Nephron progenitor cell (in vitro differentiated cells): Measurements from ENCODE around the gene PDHX.
A peak's percentile ranks its signal among the peaks of the same experiment; 100 is the strongest.
"Not testable (repeated sequence)": the region's sequence is repeated elsewhere in the genome, so short reads cannot be mapped to it uniquely, and the experiment has no call there.

Source experiments
- DNase-seq: peaks from one replicate; pipeline ENCODE4 v3.0.0; 2021
- H3K27ac Mint-ChIP-seq: 2 replicates; pipeline ENCODE4 v1.8.0; 2021; ENCODE audit warnings: mild to moderate bottlenecking, moderate library complexity, mixed read lengths
- H3K27me3 Mint-ChIP-seq: 2 replicates; pipeline ENCODE4 v1.8.0; 2021; ENCODE audit warnings: mild to moderate bottlenecking, low read depth, mixed read lengths; ENCODE audit not compliant: poor library complexity
- H3K36me3 Mint-ChIP-seq: 2 replicates; pipeline ENCODE4 v1.8.0; 2021; ENCODE audit warnings: low read depth, mixed read lengths
- H3K4me1 Mint-ChIP-seq: 2 replicates; pipeline ENCODE4 v1.8.0; 2021; ENCODE audit warnings: mixed read lengths
- H3K4me3 Mint-ChIP-seq: 2 replicates; pipeline ENCODE4 v1.8.0; 2021; ENCODE audit warnings: mild to moderate bottlenecking, moderate library complexity, mixed read lengths
- H3K9me3 Mint-ChIP-seq: 2 replicates; pipeline ENCODE4 v1.8.0; 2021; ENCODE audit warnings: mild to moderate bottlenecking, moderate library complexity, mixed read lengths
- TF ChIP-seq, protein P1 (sequence below): fragments of 200-600 bp; sonication (generic); IDR thresholded peaks from 2 replicates; pipeline ENCODE4 v1.5.0; 2021; ENCODE audit warnings: antibody characterized with exemption

The PDHX gene

DNA sequence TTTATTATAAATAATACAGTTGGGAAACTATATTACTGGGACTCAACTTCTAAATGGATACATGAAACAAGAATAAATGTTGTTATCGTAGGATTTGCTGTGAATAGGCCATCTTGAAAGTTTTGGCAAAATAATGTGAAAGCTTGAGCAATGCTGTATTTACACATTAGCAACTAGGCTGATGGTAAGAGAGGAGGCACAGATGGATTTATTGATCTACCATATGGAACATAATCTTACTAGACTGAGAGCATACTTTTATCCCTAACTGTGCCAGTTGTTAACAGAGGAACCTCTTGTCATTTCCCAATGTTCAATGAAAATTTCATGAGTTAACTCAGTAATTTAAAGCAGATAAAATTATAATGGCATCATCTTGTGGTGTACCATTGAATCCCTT is 23.0 kb upstream of the PDHX start:
- Mint-ChIP-seq H3K27me3 (no peaks in the 10 kb centered on the region), H3K27ac (no peak overlapping the region), H3K9me3 (peaks cover 27% of the 10 kb centered on the region), H3K36me3 (peaks cover 48% of the 10 kb centered on the region), H3K4me3 (no peak overlapping the region), H3K4me1 (no peaks in the 10 kb centered on the region)
- DNase-seq = no peak
- TF ChIP-seq, protein P1, sequence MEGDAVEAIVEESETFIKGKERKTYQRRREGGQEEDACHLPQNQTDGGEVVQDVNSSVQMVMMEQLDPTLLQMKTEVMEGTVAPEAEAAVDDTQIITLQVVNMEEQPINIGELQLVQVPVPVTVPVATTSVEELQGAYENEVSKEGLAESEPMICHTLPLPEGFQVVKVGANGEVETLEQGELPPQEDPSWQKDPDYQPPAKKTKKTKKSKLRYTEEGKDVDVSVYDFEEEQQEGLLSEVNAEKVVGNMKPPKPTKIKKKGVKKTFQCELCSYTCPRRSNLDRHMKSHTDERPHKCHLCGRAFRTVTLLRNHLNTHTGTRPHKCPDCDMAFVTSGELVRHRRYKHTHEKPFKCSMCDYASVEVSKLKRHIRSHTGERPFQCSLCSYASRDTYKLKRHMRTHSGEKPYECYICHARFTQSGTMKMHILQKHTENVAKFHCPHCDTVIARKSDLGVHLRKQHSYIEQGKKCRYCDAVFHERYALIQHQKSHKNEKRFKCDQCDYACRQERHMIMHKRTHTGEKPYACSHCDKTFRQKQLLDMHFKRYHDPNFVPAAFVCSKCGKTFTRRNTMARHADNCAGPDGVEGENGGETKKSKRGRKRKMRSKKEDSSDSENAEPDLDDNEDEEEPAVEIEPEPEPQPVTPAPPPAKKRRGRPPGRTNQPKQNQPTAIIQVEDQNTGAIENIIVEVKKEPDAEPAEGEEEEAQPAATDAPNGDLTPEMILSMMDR = no peak

DNA sequence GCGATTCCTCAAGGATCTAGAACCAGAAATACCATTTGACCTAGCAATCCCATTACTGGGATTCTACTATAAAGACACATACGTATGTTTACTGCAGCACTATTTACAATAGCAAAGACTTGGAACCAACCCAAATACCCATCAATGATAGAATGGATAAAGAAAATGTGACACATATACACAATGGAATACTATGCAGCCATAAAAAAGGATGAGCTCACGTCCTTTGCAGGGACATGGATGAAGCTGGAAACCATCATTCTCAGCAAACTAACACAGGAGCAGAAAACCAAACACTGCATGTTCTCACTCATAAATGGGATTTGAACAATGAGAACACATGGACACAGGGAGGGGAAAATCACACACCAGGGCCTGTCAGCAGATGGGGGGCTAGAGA is 20.2 kb upstream of the PDHX start:
- H3K27ac Mint-ChIP-seq = not testable (repeated sequence)

DNA sequence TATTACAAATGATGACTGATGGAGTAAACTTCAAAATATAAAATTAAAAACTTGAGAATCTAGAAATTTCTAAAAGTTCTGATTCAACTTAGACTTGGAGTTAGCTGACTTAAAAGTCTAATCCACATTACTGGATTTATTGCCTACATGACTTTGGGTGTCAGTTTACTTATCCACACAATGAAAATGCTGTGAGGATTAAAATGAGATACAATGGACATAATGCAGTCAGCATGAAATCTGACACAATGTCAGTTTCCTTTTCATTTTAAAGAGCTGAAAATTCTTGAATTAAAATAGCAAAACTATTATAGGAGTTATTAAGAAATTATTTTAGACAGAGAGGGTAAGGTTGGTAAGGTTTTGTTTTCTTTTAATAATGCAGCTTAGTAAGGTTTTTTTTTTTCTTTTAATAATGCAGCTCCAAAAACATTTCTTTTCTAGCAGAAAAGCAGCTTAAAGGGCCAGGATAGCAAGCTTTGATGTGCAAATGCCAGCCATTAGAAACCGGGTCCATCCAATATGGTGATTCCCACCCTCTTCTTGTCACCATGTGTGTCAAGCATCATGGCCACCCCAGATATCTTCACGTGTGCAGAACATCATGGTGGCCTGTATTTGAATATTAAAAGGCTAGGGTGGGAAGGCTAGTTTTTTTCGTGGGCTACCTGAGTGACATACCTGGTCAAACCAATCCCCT is 19.1 kb upstream of the PDHX start:
- Mint-ChIP-seq H3K4me1 (no peaks in the 10 kb centered on the region), H3K36me3 (peaks cover 72% of the 10 kb centered on the region), H3K4me3 (no peak overlapping the region), H3K9me3 (peaks cover 64% of the 10 kb centered on the region), H3K27me3 (no peaks in the 10 kb centered on the region), H3K27ac (no peak overlapping the region)
- TF ChIP-seq, protein P1 = no peak
- no peak for DNase-seq

More for the DNA sequence above, 20.2 kb upstream of the PDHX start:
- peaks cover 61% of the 10 kb centered on the region for H3K36me3 Mint-ChIP-seq
- H3K4me3 Mint-ChIP-seq, H3K27me3 Mint-ChIP-seq, DNase-seq, H3K4me1 Mint-ChIP-seq: not testable (repeated sequence)
- peaks cover 54% of the 10 kb centered on the region for H3K9me3 Mint-ChIP-seq

- H3K4me1 Mint-ChIP-seq = no peaks in the 10 kb centered on the region
- H3K27me3 Mint-ChIP-seq = no peaks in the 10 kb centered on the region
- TF ChIP-seq, protein P1 = no peak
- H3K27ac Mint-ChIP-seq = no peak overlapping the region
- H3K4me3 Mint-ChIP-seq = no peak overlapping the region
- H3K36me3 Mint-ChIP-seq = peaks cover 82% of the 10 kb centered on the region
- peaks cover 74% of the 10 kb centered on the region for H3K9me3 Mint-ChIP-seq
- no peak for DNase-seq
Measured at GRCh38 chr11:34898474-34898873, 17.9 kb upstream of the PDHX start.

DNA sequence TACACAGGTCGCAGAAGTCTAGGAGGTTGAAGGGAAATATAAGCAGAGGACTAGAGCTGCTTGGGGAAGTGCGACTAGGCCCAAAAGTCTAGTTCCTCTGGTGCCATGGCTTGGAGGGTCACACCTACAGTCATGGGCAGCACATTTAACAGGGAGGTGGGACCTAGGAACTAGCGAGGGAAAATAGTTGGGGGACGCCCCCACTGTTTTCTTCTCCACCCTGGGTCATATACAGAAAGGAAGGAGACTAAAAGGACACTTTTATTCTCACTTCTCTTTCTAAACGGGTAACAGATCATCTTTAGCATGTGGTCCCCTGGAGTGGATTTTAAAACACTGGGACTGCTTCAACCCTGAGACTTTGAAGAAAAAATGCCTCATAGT is 16.8 kb upstream of the PDHX start:
- H3K4me3 Mint-ChIP-seq = no peak overlapping the region
- TF ChIP-seq, protein P1 = no peak
- H3K27me3 Mint-ChIP-seq = peaks cover 2% of the 10 kb centered on the region
- H3K36me3 Mint-ChIP-seq = peaks cover 93% of the 10 kb centered on the region
- H3K4me1 Mint-ChIP-seq = no peaks in the 10 kb centered on the region
- peaks cover 83% of the 10 kb centered on the region for H3K9me3 Mint-ChIP-seq
- peak; percentile 30 for DNase-seq
- H3K27ac Mint-ChIP-seq = no peak overlapping the region

- Mint-ChIP-seq H3K4me3 (no peak overlapping the region), H3K27me3 (peaks cover 2% of the 10 kb centered on the region), H3K9me3 (peaks cover 65% of the 10 kb centered on the region), H3K27ac (no peak overlapping the region), H3K4me1 (no peaks in the 10 kb centered on the region), H3K36me3 (peaks cover 71% of the 10 kb centered on the region)
- TF ChIP-seq, protein P1 = no peak
- DNase-seq = no peak
Measured at GRCh38 chr11:34904421-34904955, 11.9 kb upstream of the PDHX start.
